ENCODE results near the gene MRPL36.

GRCh38 chr5:1771149-1772065 lies 28.2 kb downstream of the MRPL36 start:
- TF ChIP-seq CTCF (IDR thresholded peaks at IDR 0.05 in 4 of 5, conservative IDR thresholded peaks at IDR 0.05 in 1 of 5) (no peak), POLR2A (IDR thresholded peaks at IDR 0.05) (no peak)
